ENCODE results near the gene APOC4. TPM values are rescaled to one million over a fixed set of nuclear protein-coding genes. Genes with fewer than 3 reads are reported as not detected.

APOC4 gene
- total RNA-seq, 1 experiment from 2014 or later, result not detected

DNA sequence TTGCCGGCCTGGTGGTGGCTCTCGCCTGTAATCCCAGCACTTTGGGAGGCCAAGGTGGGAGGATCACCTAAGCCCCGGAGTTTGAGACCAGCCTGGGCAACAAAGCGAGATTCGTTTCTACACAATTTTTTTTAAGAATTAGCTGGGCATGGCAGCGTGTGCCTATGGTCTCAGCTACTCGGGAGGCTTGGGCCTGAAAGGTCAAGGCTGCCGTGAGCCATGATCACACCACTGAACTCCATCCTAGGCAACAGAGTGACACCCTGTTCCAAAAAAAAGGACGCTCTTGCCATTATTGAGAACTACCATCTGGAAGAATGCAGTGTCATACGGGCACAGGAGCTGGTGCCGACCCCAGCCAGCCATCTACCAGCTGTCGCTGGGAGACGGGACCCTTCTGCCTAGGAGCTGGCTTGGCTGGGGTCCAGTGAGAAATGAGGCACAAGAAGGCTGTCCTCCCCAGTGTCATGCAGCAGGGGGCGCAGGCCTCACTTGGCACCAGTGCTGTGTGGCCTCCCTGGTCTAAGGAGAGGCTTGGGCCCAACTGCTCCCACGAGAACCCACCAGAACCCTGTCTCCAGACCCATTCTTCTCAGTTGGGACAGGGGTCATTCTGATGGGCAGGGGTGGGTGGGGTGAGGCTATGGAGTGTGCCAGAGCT, 47.0 kb downstream of the APOC4 start:
- H3K9me3 ChIP-seq (ENCODE audit: control insufficient read depth in 1 of 2, insufficient read depth in 1 of 2, low read depth in 1 of 2, low read length in 2 of 2), result no peaks in the 10 kb centered on the region
- no peak overlapping the region for H3K4me3 ChIP-seq (replicated peaks in 1 of 2; ENCODE audit: low read depth in 1 of 2, low read length in 2 of 2)
- no peak overlapping the region for H3K4me2 ChIP-seq (ENCODE audit: low read length)
- no peak overlapping the region for H3K9ac ChIP-seq (ENCODE audit: low read length)
- no peaks in the 10 kb centered on the region for H3K79me2 ChIP-seq (ENCODE audit: insufficient read depth, low read length)
- ChIA-PET POLR2A (interaction anchor here (0.6 kb wide), 1 partner anchor 412 kb away, joined by 4 read pairs; no protein-coding TSS in a partner anchor), RAD21 (ENCODE audit: low non-redundant PET in 1 of 2, low total read pairs in 2 of 2, uncharacterized antibody in 2 of 2, unreplicated experiment in 2 of 2) (no interaction called here), CTCF (interaction anchor here (1.3 to 2.1 kb wide), 2 partner anchors 70 to 350 kb away, joined by 4 to 6 read pairs; no protein-coding TSS in a partner anchor)
- ATAC-seq, result peak; percentile 87
- H4K20me1 ChIP-seq (ENCODE audit: insufficient read depth), result no peaks in the 10 kb centered on the region
- BruUV-seq (replicated peaks), result no TSS peak
- TF ChIP-seq CEBPB (IDR thresholded peaks at IDR 0.05; ENCODE audit: low read depth) (no peak), YY1 (IDR thresholded peaks at IDR 0.05; ENCODE audit: extremely low read depth, insufficient replicate concordance, low read depth, low read length) (no peak), TCF7L2 (IDR thresholded peaks at IDR 0.05; ENCODE audit: borderline replicate concordance, extremely low read depth, insufficient read depth, insufficient read length) (no peak), SP1 (IDR thresholded peaks at IDR 0.05; ENCODE audit: low read depth) (no peak), ELF1 (IDR thresholded peaks at IDR 0.05; ENCODE audit: borderline replicate concordance, low read depth) (no peak), JUND (IDR thresholded peaks at IDR 0.05) (no peak), RAD21 (IDR thresholded peaks at IDR 0.05; ENCODE audit: low read depth) (peak; percentile 65)
- TF ChIP-seq, protein P1, sequence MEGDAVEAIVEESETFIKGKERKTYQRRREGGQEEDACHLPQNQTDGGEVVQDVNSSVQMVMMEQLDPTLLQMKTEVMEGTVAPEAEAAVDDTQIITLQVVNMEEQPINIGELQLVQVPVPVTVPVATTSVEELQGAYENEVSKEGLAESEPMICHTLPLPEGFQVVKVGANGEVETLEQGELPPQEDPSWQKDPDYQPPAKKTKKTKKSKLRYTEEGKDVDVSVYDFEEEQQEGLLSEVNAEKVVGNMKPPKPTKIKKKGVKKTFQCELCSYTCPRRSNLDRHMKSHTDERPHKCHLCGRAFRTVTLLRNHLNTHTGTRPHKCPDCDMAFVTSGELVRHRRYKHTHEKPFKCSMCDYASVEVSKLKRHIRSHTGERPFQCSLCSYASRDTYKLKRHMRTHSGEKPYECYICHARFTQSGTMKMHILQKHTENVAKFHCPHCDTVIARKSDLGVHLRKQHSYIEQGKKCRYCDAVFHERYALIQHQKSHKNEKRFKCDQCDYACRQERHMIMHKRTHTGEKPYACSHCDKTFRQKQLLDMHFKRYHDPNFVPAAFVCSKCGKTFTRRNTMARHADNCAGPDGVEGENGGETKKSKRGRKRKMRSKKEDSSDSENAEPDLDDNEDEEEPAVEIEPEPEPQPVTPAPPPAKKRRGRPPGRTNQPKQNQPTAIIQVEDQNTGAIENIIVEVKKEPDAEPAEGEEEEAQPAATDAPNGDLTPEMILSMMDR (IDR thresholded peaks at IDR 0.05 in 2 of 3, conservative IDR thresholded peaks at IDR 0.05 in 1 of 3; ENCODE audit: borderline replicate concordance in 1 of 3, insufficient read depth in 1 of 3, low read depth in 2 of 3, low read length in 2 of 3), result peak; percentile 62 to 82 (median 71); a peak in 5 of 6 replicates
- intact Hi-C loops (cut with micrococcal nuclease), result loop anchor here (1.0 kb wide), 1 partner anchor 70 kb away; no protein-coding TSS in a partner anchor
- no peak overlapping the region for H2AFZ ChIP-seq (ENCODE audit: low read depth, low read length, poor library complexity, severe bottlenecking)
- peak; percentile 26 for DNase-seq (ENCODE audit: low read depth, low spot score)
- H3K27me3 ChIP-seq (ENCODE audit: insufficient read depth, low read length), result no peaks in the 10 kb centered on the region
- H3K4me1 ChIP-seq (ENCODE audit: control insufficient read depth in 1 of 2, insufficient read depth in 2 of 2, low read length in 2 of 2), result no peaks in the 10 kb centered on the region
- no peaks in the 10 kb centered on the region for H3K9me2 ChIP-seq (ENCODE audit: insufficient read depth)
- H3K36me3 ChIP-seq (ENCODE audit: control insufficient read depth in 1 of 2, insufficient read depth in 2 of 2, low read length in 2 of 2), result peaks cover 0 to 17% of the 10 kb centered on the region in 2 experiments; a peak in 3 of 4 replicates
- no peak overlapping the region for H3K27ac ChIP-seq (ENCODE audit: low read depth, low read length)

All from HCT116 (cell line).